ENCODE data around the gene FKBP15. TPM values are rescaled to one million over a fixed set of nuclear protein-coding genes. Genes with fewer than 3 reads are reported as not detected.

The FKBP15 gene
- total and polyA plus RNA-seq, 2 of the 13 experiments (the other 11 are each of a cell fraction or from before 2014, with no cell fraction given) = 12.3 to 18.6 TPM

- no peaks in the 10 kb centered on the region; the same call in 1 of the 2 replicates for H4K20me1 ChIP-seq (ENCODE audit: insufficient read depth, low read length)
- ATAC-seq (peak; percentile 31), DNase-seq (ENCODE audit: low spot score) (peak; percentile 15), FAIRE-seq (no peak)
- H3K9me3 ChIP-seq (ENCODE audit: low read length) = no peaks in the 10 kb centered on the region
- intact Hi-C loops (cut with micrococcal nuclease; ENCODE audit: unreplicated experiment) (loop anchor here (2.0 to 5.0 kb wide), 4 partner anchors 40 to 85 kb away; partner anchors contain the start of genes CDC26, PRPF4 and SLC31A2), in situ Hi-C loops (cut with HindIII; ENCODE audit: extremely low pct_ligation_motif_present, low pct_unique_long_range_greater_than_20kb) (no loop called here)
- peak overlapping the region; percentile 86 for H3K27ac ChIP-seq (ENCODE audit: extremely low read length, insufficient read depth, low read length)
- H3K9ac ChIP-seq (ENCODE audit: insufficient read depth, low read depth, low read length) = peak overlapping the region; percentile 97
- peak overlapping the region; percentile 66 to 91 (median 85) for H3K4me3 ChIP-seq (replicated peaks in 1 of 3; ENCODE audit: insufficient read depth in 1 of 3, low read depth in 2 of 3, low read length in 3 of 3)
- peaks cover 0 to 3% of the 10 kb centered on the region in 2 experiments; a peak in 1 of 5 replicates for H3K27me3 ChIP-seq (ENCODE audit: control insufficient read depth in 1 of 2, insufficient read depth in 2 of 2, low read length in 2 of 2)
- 2% methylated on average over 16 of the region's 20 CpGs for WGBS (ENCODE audit: low lambda C conversion rate)
- BruUV-seq (replicated peaks) = TSS peak; percentile 82
- H3K4me2 ChIP-seq (ENCODE audit: low read depth, low read length) = peak overlapping the region; percentile 80
- no peaks in the 10 kb centered on the region; a peak in 1 of 5 replicates for H3K36me3 ChIP-seq (replicated peaks in 1 of 2; ENCODE audit: control insufficient read depth in 1 of 2, insufficient read depth in 2 of 2, low read length in 2 of 2)
- H3K79me2 ChIP-seq (ENCODE audit: insufficient read depth, low read length) = peaks cover 88% of the 10 kb centered on the region
- peaks cover 60% of the 10 kb centered on the region for H3K4me1 ChIP-seq (ENCODE audit: insufficient read depth, low read length)
- H2AFZ ChIP-seq (ENCODE audit: low read length) = no peak overlapping the region
- ChIA-PET POLR2A (interaction anchor here (0.8 to 2.8 kb wide), 21 partner anchors 8 to 429 kb away, joined by 3 to 40 read pairs (median 4); partner anchors contain the start of genes ALAD, C9orf43, CDC26 and POLE3), CTCF (ENCODE audit: low intra/inter-chr PET ratio, low total read pairs) (no interaction called here)
- TF ChIP-seq ZNF563 (CRISPR knock-in tag; IDR thresholded peaks at IDR 0.05) (0 out of 2 replicates have a peak, but pooled peaks have one; percentile 42), ZNF83 (CRISPR knock-in tag; IDR thresholded peaks at IDR 0.05; ENCODE audit: borderline replicate concordance) (0 out of 2 replicates have a peak, but pooled peaks have one; percentile 50), ZNF446 (CRISPR knock-in tag; IDR thresholded peaks at IDR 0.05) (0 out of 2 replicates have a peak, but pooled peaks have one; percentile 45), HHEX (CRISPR knock-in tag; IDR thresholded peaks at IDR 0.05) (no peak), HES4 (CRISPR knock-in tag; IDR thresholded peaks at IDR 0.05; ENCODE audit: borderline replicate concordance) (peak; percentile 6; the same call in 1 of the 2 replicates), SAFB2 (CRISPR knock-in tag; IDR thresholded peaks at IDR 0.05; ENCODE audit: borderline replicate concordance, low read depth) (no peak), ZNF180 (CRISPR knock-in tag; IDR thresholded peaks at IDR 0.05; ENCODE audit: borderline replicate concordance, low read depth) (no peak), ZBTB20 (CRISPR knock-in tag; IDR thresholded peaks at IDR 0.05; ENCODE audit: borderline replicate concordance, low read depth) (0 out of 2 replicates have a peak, but pooled peaks have one; percentile 0), DRAP1 (CRISPR knock-in tag; IDR thresholded peaks at IDR 0.05) (0 out of 2 replicates have a peak, but pooled peaks have one; percentile 10), ESRRA (CRISPR knock-in tag; IDR thresholded peaks at IDR 0.05; ENCODE audit: low read depth) (peak; percentile 8; the same call in 1 of the 2 replicates), PHF21A (CRISPR knock-in tag; IDR thresholded peaks at IDR 0.05) (no peak), ZNF790 (CRISPR knock-in tag; IDR thresholded peaks at IDR 0.05; ENCODE audit: borderline replicate concordance) (peak; percentile 78; the same call in 1 of the 2 replicates), MTERF4 (CRISPR knock-in tag; IDR thresholded peaks at IDR 0.05) (peak; percentile 86), ZFP41 (CRISPR knock-in tag; IDR thresholded peaks at IDR 0.05; ENCODE audit: borderline replicate concordance) (0 out of 2 replicates have a peak, but pooled peaks have one; percentile 3), GZF1 (CRISPR knock-in tag; IDR thresholded peaks at IDR 0.05) (0 out of 2 replicates have a peak, but pooled peaks have one; percentile 9), ZNF501 (CRISPR knock-in tag; IDR thresholded peaks at IDR 0.05) (peak; percentile 16; the same call in 1 of the 2 replicates), ZNF276 (CRISPR knock-in tag; IDR thresholded peaks at IDR 0.05; ENCODE audit: low read depth) (0 out of 2 replicates have a peak, but pooled peaks have one; percentile 18), PAX8 (CRISPR knock-in tag; IDR thresholded peaks at IDR 0.05; ENCODE audit: borderline replicate concordance) (peak; percentile 60; the same call in 1 of the 2 replicates)
Measured at GRCh38 chr9:113221800-113222481, 864 bp upstream of the FKBP15 start.

All from HepG2 (cell line).